ENCODE results near the gene EXT2. TPM values are rescaled to one million over a fixed set of nuclear protein-coding genes. Genes with fewer than 3 reads are reported as not detected.

EXT2 gene
- total and polyA plus RNA-seq, 10 of the 15 experiments (the other 5 are each of a cell fraction or from before 2014, with no cell fraction given) = 3.8 to 31.4 (median 17.9) TPM

- TF ChIP-seq MLLT1 (IDR thresholded peaks at IDR 0.05) (no peak), GATAD2B (conservative IDR thresholded peaks at IDR 0.05; ENCODE audit: low read depth) (peak; percentile 90), NFIC (IDR thresholded peaks at IDR 0.05; ENCODE audit: low read depth, low read length) (no peak), EGR1 (IDR thresholded peaks at IDR 0.05; ENCODE audit: borderline replicate concordance in 1 of 2, low read depth in 2 of 2, low read length in 2 of 2) (no peak), FOXM1 (IDR thresholded peaks at IDR 0.05; ENCODE audit: low read depth, low read length) (no peak), SPI1 (IDR thresholded peaks at IDR 0.05; ENCODE audit: borderline replicate concordance, insufficient read depth, low read depth, low read length) (no peak), TBL1XR1 (IDR thresholded peaks at IDR 0.05; ENCODE audit: low read depth, low read length) (no peak), RAD21 (IDR thresholded peaks at IDR 0.05; ENCODE audit: insufficient read depth, low read depth, low read length) (no peak), PAX8 (IDR thresholded peaks at IDR 0.05) (no peak), SUZ12 (IDR thresholded peaks at IDR 0.05; ENCODE audit: unreplicated experiment) (no peak), ZNF24 (IDR thresholded peaks at IDR 0.05) (no peak), MXI1 (IDR thresholded peaks at IDR 0.05; ENCODE audit: low read depth, low read length) (no peak), SMC3 (IDR thresholded peaks at IDR 0.05; ENCODE audit: borderline replicate concordance, low read length) (no peak), ATF7 (IDR thresholded peaks at IDR 0.05; ENCODE audit: low read depth) (no peak), CHD1 (IDR thresholded peaks at IDR 0.05; ENCODE audit: low read depth, low read length) (no peak), HDGF (IDR thresholded peaks at IDR 0.05) (no peak), ZNF622 (IDR thresholded peaks at IDR 0.05) (no peak), EP300 (IDR thresholded peaks at IDR 0.05; ENCODE audit: borderline replicate concordance in 1 of 2, control insufficient read depth in 1 of 2, low read depth in 2 of 2, low read length in 2 of 2) (no peak), RCOR1 (conservative IDR thresholded peaks at IDR 0.05; ENCODE audit: low read depth, low read length) (no peak), MEF2B (IDR thresholded peaks at IDR 0.05; ENCODE audit: partially characterized antibody, poor library complexity, severe bottlenecking) (no peak)
- TF ChIP-seq, protein P1, sequence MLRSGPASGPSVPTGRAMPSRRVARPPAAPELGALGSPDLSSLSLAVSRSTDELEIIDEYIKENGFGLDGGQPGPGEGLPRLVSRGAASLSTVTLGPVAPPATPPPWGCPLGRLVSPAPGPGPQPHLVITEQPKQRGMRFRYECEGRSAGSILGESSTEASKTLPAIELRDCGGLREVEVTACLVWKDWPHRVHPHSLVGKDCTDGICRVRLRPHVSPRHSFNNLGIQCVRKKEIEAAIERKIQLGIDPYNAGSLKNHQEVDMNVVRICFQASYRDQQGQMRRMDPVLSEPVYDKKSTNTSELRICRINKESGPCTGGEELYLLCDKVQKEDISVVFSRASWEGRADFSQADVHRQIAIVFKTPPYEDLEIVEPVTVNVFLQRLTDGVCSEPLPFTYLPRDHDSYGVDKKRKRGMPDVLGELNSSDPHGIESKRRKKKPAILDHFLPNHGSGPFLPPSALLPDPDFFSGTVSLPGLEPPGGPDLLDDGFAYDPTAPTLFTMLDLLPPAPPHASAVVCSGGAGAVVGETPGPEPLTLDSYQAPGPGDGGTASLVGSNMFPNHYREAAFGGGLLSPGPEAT (IDR thresholded peaks at IDR 0.05; ENCODE audit: low read depth) = no peak
- TF ChIP-seq, protein P2, sequence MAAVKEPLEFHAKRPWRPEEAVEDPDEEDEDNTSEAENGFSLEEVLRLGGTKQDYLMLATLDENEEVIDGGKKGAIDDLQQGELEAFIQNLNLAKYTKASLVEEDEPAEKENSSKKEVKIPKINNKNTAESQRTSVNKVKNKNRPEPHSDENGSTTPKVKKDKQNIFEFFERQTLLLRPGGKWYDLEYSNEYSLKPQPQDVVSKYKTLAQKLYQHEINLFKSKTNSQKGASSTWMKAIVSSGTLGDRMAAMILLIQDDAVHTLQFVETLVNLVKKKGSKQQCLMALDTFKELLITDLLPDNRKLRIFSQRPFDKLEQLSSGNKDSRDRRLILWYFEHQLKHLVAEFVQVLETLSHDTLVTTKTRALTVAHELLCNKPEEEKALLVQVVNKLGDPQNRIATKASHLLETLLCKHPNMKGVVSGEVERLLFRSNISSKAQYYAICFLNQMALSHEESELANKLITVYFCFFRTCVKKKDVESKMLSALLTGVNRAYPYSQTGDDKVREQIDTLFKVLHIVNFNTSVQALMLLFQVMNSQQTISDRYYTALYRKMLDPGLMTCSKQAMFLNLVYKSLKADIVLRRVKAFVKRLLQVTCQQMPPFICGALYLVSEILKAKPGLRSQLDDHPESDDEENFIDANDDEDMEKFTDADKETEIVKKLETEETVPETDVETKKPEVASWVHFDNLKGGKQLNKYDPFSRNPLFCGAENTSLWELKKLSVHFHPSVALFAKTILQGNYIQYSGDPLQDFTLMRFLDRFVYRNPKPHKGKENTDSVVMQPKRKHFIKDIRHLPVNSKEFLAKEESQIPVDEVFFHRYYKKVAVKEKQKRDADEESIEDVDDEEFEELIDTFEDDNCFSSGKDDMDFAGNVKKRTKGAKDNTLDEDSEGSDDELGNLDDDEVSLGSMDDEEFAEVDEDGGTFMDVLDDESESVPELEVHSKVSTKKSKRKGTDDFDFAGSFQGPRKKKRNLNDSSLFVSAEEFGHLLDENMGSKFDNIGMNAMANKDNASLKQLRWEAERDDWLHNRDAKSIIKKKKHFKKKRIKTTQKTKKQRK (IDR thresholded peaks at IDR 0.05; ENCODE audit: low read depth, low read length) = no peak
- TF ChIP-seq, protein P3, sequence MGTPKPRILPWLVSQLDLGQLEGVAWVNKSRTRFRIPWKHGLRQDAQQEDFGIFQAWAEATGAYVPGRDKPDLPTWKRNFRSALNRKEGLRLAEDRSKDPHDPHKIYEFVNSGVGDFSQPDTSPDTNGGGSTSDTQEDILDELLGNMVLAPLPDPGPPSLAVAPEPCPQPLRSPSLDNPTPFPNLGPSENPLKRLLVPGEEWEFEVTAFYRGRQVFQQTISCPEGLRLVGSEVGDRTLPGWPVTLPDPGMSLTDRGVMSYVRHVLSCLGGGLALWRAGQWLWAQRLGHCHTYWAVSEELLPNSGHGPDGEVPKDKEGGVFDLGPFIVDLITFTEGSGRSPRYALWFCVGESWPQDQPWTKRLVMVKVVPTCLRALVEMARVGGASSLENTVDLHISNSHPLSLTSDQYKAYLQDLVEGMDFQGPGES (IDR thresholded peaks at IDR 0.05) = no peak
Observed at GRCh38 chr11:44095506-44096359, at the start of gene EXT2 (continued).

Measured in GM12878 (cell line).